A673 (cell line): Measurements from ENCODE around the gene MAGEA4. TPM values are rescaled to one million over a fixed set of nuclear protein-coding genes. Genes with fewer than 3 reads are reported as not detected.

Source experiments
- BruUV-seq: library from RNA; stranded (reverse); fragments of 400-500 nt; replicated peaks from 2 replicates; lab custom pipeline; 2021; lab: Mats Ljungman, UMichigan
- CTCF ChIA-PET: fragments of 300-600 bp; sonication (Branson Sonifier 250); formaldehyde crosslinking; loops from one replicate; lab custom pipeline; 2022; ENCODE audit warnings: antibody characterized with exemption; lab: Charles Lee
- POLR2A ChIA-PET: fragments of 300-600 bp; sonication (Branson Sonifier 250); formaldehyde crosslinking; loops from one replicate; lab custom pipeline; 2022; ENCODE audit warnings: antibody characterized with exemption; ENCODE audit not compliant: low non-redundant PET; lab: Charles Lee
- DNase-seq: peaks from one replicate; pipeline ENCODE4 v3.0.0-alpha.2; 2015; ENCODE audit warnings: low spot score
- H3K27ac ChIP-seq: fragments of 200-600 bp; sonication (generic); 2 replicates; pipeline ENCODE4 v1.5.1; 2016; ENCODE audit warnings: mixed run types, low read depth, mild to moderate bottlenecking, mixed read lengths, antibody characterized with exemption, low read length; ENCODE audit not compliant: poor library complexity, severe bottlenecking
- H3K27me3 ChIP-seq: fragments of 200-600 bp; sonication (generic); replicated peaks from 2 replicates; pipeline ENCODE4 v1.6.1; 2017; ENCODE audit warnings: mixed run types, low read depth, mild to moderate bottlenecking, mixed read lengths, antibody characterized with exemption, low read length; ENCODE audit not compliant: insufficient read depth, poor library complexity
- H3K36me3 ChIP-seq: fragments of 200-600 bp; sonication (generic); 2 replicates; pipeline ENCODE4 v1.6.1; 2016; ENCODE audit warnings: mixed run types, mild to moderate bottlenecking, mixed read lengths, antibody characterized with exemption, low read length; ENCODE audit not compliant: insufficient read depth, poor library complexity, severe bottlenecking
- H3K4me1 ChIP-seq: fragments of 200-600 bp; sonication (generic); 2 replicates; pipeline ENCODE4 v1.6.1; 2017; ENCODE audit warnings: mixed run types, mild to moderate bottlenecking, mixed read lengths, antibody characterized with exemption, low read length; ENCODE audit not compliant: insufficient read depth, poor library complexity, severe bottlenecking
- H3K4me3 ChIP-seq: fragments of 200-600 bp; sonication (generic); 2 replicates; pipeline ENCODE4 v1.5.1; 2016; ENCODE audit warnings: low read depth, mixed run types, mild to moderate bottlenecking, mixed read lengths, low read length; ENCODE audit not compliant: poor library complexity, severe bottlenecking
- H3K9me3 ChIP-seq: fragments of 200-600 bp; sonication (generic); 2 replicates; pipeline ENCODE4 v1.6.1; 2016; ENCODE audit warnings: mixed run types, low read depth, mild to moderate bottlenecking, mixed read lengths, antibody characterized with exemption, low read length; ENCODE audit not compliant: poor library complexity, severe bottlenecking
- CTCF ChIP-seq: fragments of 300-800, 200-600 bp; sonication (generic); conservative IDR thresholded peaks from 2 replicates; pipeline ENCODE4 v1.5.1; 2017; ENCODE audit warnings: low read depth, mild to moderate bottlenecking, antibody characterized with exemption, low read length, moderate library complexity, mixed read lengths
- EZH2 ChIP-seq: fragments of 200-600 bp; sonication (generic); IDR thresholded peaks from 2 replicates; pipeline ENCODE4 v1.6.1; 2017; ENCODE audit warnings: borderline replicate concordance, low read depth, mild to moderate bottlenecking, mixed read lengths, antibody characterized with exemption, low read length; ENCODE audit not compliant: poor library complexity, severe bottlenecking
- intact Hi-C: fragments of 100-400 bp; cut with micrococcal nuclease; formaldehyde crosslinking; loops from one replicate; pipeline ENCODE4 v1.10.0; 2022; ENCODE audit not compliant: unreplicated experiment
- total RNA-seq: library from RNA; stranded (reverse); gene quantifications from 2 replicates; pipeline ENCODE4 v1.2.3, GENCODE V29; 2021

Gene MAGEA4
- total RNA-seq, 1 experiment from 2014 or later, result not detected

- Histone ChIP-seq H3K4me1 (no peaks in the 10 kb centered on the region), H3K36me3 (no peaks in the 10 kb centered on the region), H3K27me3 (no peaks in the 10 kb centered on the region), H3K9me3 (no peaks in the 10 kb centered on the region), H3K27ac (no peak overlapping the region), H3K4me3 (no peak overlapping the region)
- no peak for DNase-seq
- no TSS peak for BruUV-seq
- intact Hi-C loops, result no loop called here
- POLR2A ChIA-PET, result no interaction called here
- no peak for TF ChIP-seq CTCF
- TF ChIP-seq EZH2, result no peak
- CTCF ChIA-PET, result no interaction called here
Measured at GRCh38 chrX:151920101-151920500, 7.4 kb downstream of the MAGEA4 start.

- intact Hi-C loops, result no loop called here
- ChIA-PET POLR2A (no interaction called here), CTCF (no interaction called here)
- DNase-seq, result no peak
- TF ChIP-seq EZH2 (no peak), CTCF (no peak)
- Histone ChIP-seq H3K36me3 (no peaks in the 10 kb centered on the region), H3K4me3 (no peak overlapping the region), H3K27me3 (no peaks in the 10 kb centered on the region), H3K27ac (no peak overlapping the region), H3K4me1 (no peaks in the 10 kb centered on the region), H3K9me3 (no peaks in the 10 kb centered on the region)
- no TSS peak for BruUV-seq
Measured at GRCh38 chrX:151920530-151920929, 7.8 kb downstream of the MAGEA4 start.

GRCh38 chrX:151921292-151921691, 8.6 kb downstream of the MAGEA4 start:
- Histone ChIP-seq H3K9me3 (no peaks in the 10 kb centered on the region), H3K4me3 (no peak overlapping the region), H3K36me3 (no peaks in the 10 kb centered on the region), H3K27me3 (no peaks in the 10 kb centered on the region), H3K4me1 (no peaks in the 10 kb centered on the region), H3K27ac (no peak overlapping the region)
- DNase-seq, result no peak
- POLR2A ChIA-PET, result no interaction called here
- CTCF ChIA-PET, result no interaction called here
- intact Hi-C loops, result no loop called here
- TF ChIP-seq EZH2, result no peak
- TF ChIP-seq CTCF, result no peak
- BruUV-seq, result no TSS peak
